Neural cell (in vitro differentiated cells): ENCODE data around the gene FRY.

ENCODE experiments used
- CTCF ChIP-seq: fragments of 450-650 bp; IDR thresholded peaks from 2 replicates; pipeline ENCODE4 v1.5.1; 2014; ENCODE audit warnings: antibody characterized with exemption, mild to moderate bottlenecking, moderate library complexity; ENCODE audit not compliant: poor library complexity, severe bottlenecking
- SMC3 ChIP-seq: fragments of 450-650 bp; conservative IDR thresholded peaks from 2 replicates; pipeline ENCODE4 v1.6.1; 2014; ENCODE audit warnings: antibody characterized with exemption, mild to moderate bottlenecking, moderate library complexity; ENCODE audit not compliant: poor library complexity

DNA sequence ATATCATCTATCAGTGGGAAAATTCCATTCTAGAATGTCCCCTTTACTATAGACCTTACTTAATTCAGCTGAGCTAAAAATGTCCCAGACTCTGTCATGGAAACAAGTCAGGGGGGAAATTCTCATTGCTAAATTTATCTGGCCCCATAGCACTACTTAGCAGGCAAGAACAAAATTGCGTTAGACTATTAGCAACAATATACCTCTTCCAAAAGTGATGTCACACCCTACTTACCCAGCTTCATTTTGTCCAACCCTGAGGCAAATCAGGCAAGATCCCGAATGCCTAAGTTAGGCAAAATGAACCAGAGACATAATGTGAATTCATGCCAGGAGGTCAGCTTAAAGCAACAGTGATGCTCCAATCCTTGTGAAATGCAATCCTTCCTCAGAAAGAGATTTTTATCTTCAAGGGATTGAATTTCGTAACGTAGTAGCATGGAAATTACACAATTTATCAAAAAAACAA is 93.7 kb downstream of the FRY start:
- TF ChIP-seq SMC3 (no peak), CTCF (no peak)
